GM19324 (cell line): Measurements from ENCODE around the gene CTIF.

ENCODE experiments used
- ATAC-seq: cut with Tn5 transposase; IDR thresholded peaks from one replicate; pipeline ENCODE4 v1.9.1; 2021; ENCODE audit warnings: mild to moderate bottlenecking, moderate library complexity; ENCODE audit not compliant: unreplicated experiment, low FRiP score

The CTIF gene

GRCh38 chr18:48762836-48763718 is 224.2 kb downstream of the CTIF start:
- ATAC-seq, result no peak

- no peak for ATAC-seq
These were observed 224.9 kb downstream of the CTIF start for GRCh38 chr18:48763719-48764100.

- no peak for ATAC-seq
These were observed 226.2 kb downstream of the CTIF start for GRCh38 chr18:48765053-48765452.

GRCh38 chr18:48766026-48766425 is 227.2 kb downstream of the CTIF start:
- ATAC-seq, result no peak

GRCh38 chr18:48766487-48766886 is 227.7 kb downstream of the CTIF start:
- ATAC-seq, result no peak

- no peak for ATAC-seq
These were observed 228.4 kb downstream of the CTIF start for GRCh38 chr18:48767090-48767690.

GRCh38 chr18:48769006-48769636 is 230.3 kb downstream of the CTIF start:
- no peak for ATAC-seq

GRCh38 chr18:48770243-48770642 is 231.4 kb downstream of the CTIF start:
- ATAC-seq, result no peak

GRCh38 chr18:48771641-48772375 is 233.0 kb downstream of the CTIF start:
- no peak for ATAC-seq

GRCh38 chr18:48772457-48772856 is 233.6 kb downstream of the CTIF start:
- ATAC-seq, result no peak

- ATAC-seq, result no peak
These were observed 235.0 kb downstream of the CTIF start for GRCh38 chr18:48773821-48774220.

- ATAC-seq, result no peak
These were observed 236.1 kb downstream of the CTIF start for GRCh38 chr18:48774941-48775340.

- no peak for ATAC-seq
These were observed 236.7 kb downstream of the CTIF start for GRCh38 chr18:48775372-48776155.

GRCh38 chr18:48776156-48776555 is 237.3 kb downstream of the CTIF start:
- ATAC-seq, result no peak

- ATAC-seq, result no peak
These were observed 237.8 kb downstream of the CTIF start for GRCh38 chr18:48776641-48777025.

- peak; percentile 43 for ATAC-seq
These were observed 238.4 kb downstream of the CTIF start for GRCh38 chr18:48777026-48777743.

GRCh38 chr18:48777744-48778116 is 238.9 kb downstream of the CTIF start:
- no peak for ATAC-seq

- no peak for ATAC-seq
These were observed 239.6 kb downstream of the CTIF start for GRCh38 chr18:48778344-48779011.

- ATAC-seq, result no peak
These were observed 240.6 kb downstream of the CTIF start for GRCh38 chr18:48779462-48779861.
